ENCODE results near the gene FREM1. TPM values are rescaled to one million over a fixed set of nuclear protein-coding genes. Genes with fewer than 3 reads are reported as not detected.

FREM1 gene
- total and polyA plus RNA-seq, 2 of the 13 experiments (the other 11 are each of a cell fraction or from before 2014, with no cell fraction given): 64.3 to 202 TPM

DNA sequence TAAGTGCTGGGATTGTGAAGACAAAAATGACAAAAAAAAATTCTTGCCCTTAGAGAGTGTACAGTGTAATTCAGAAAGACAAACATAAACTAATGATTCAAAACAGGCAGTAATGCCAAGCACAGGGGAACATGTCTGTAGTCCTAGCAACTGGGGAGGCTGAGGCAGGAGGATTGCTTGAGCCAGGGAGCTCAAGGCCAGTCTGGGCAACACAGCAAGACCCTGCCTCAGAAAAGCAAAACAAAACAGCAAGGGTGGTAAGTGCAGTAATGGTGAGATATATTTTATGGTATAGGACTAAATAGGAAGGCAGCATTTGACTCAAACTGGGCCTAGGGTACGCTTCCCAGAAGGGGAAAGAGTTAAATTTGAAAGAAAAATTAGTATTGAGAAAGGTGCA is 18.9 kb downstream of the FREM1 start:
- H3K4me1 ChIP-seq (ENCODE audit: insufficient read depth, low read length): peaks cover 85% of the 10 kb centered on the region
- ChIA-PET CTCF (ENCODE audit: low intra/inter-chr PET ratio, low total read pairs) (no interaction called here), POLR2A (no interaction called here)
- no peaks in the 10 kb centered on the region for H3K9me3 ChIP-seq (ENCODE audit: low read length)
- no peak for DNase-seq (ENCODE audit: low spot score)
- peaks cover 8% of the 10 kb centered on the region for H3K79me2 ChIP-seq (ENCODE audit: insufficient read depth, low read length)
- in situ Hi-C loops (cut with HindIII; ENCODE audit: extremely low pct_ligation_motif_present, low pct_unique_long_range_greater_than_20kb) (no loop called here), intact Hi-C loops (cut with micrococcal nuclease; ENCODE audit: unreplicated experiment) (no loop called here)
- no peak for FAIRE-seq
- H3K27me3 ChIP-seq (ENCODE audit: control insufficient read depth in 1 of 2, insufficient read depth in 2 of 2, low read length in 2 of 2): no peaks in the 10 kb centered on the region
- no peak for ATAC-seq
- WGBS (ENCODE audit: low lambda C conversion rate): 17% methylated on average over 1 of the region's 1 CpG
- TF ChIP-seq ESRRA (CRISPR knock-in tag; IDR thresholded peaks at IDR 0.05; ENCODE audit: low read depth) (no peak), ZNF121 (CRISPR knock-in tag; IDR thresholded peaks at IDR 0.05) (peak; percentile 68), ZNF224 (CRISPR knock-in tag; IDR thresholded peaks at IDR 0.05) (no peak), KDM4B (CRISPR knock-in tag; IDR thresholded peaks at IDR 0.05) (no peak), REPIN1 (CRISPR knock-in tag; IDR thresholded peaks at IDR 0.05; ENCODE audit: borderline replicate concordance, low read depth) (no peak), ZNF761 (CRISPR knock-in tag; conservative IDR thresholded peaks at IDR 0.05) (no peak), ZNF652 (CRISPR knock-in tag; IDR thresholded peaks at IDR 0.05; ENCODE audit: borderline replicate concordance, low read depth) (0 out of 2 replicates have a peak, but pooled peaks have one; percentile 17)
- no peak overlapping the region for H3K4me2 ChIP-seq (ENCODE audit: low read depth, low read length)
- no peak overlapping the region for H3K9ac ChIP-seq (ENCODE audit: insufficient read depth, low read depth, low read length)
- no TSS peak for BruUV-seq (replicated peaks)
- H3K4me3 ChIP-seq (replicated peaks in 1 of 3; ENCODE audit: insufficient read depth in 1 of 3, low read depth in 2 of 3, low read length in 3 of 3): no peak overlapping the region
- H2AFZ ChIP-seq (ENCODE audit: low read length): no peak overlapping the region
- H4K20me1 ChIP-seq (ENCODE audit: insufficient read depth, low read length): no peaks in the 10 kb centered on the region
- H3K27ac ChIP-seq (ENCODE audit: extremely low read length, insufficient read depth, low read length): no peak overlapping the region
- no peaks in the 10 kb centered on the region for H3K36me3 ChIP-seq (replicated peaks in 1 of 2; ENCODE audit: control insufficient read depth in 1 of 2, insufficient read depth in 2 of 2, low read length in 2 of 2)

DNA sequence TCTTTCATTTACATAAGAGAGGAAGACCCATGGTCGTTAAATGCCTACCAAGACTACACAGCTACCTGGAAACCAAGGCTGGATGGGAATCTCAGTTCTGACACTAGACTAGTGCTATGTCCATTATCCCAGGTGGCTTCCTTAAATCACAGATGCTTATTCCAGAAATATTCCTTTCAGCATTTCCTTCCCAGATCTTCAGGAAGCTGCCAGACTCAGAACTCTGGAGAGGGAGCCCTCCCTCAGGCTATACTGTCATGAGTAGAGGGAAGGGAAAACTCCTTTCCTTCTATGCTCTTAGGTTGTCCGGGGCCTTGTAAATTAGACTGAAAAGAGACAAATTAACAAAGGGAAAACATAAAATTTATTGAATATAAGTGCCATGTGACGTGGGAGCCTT is 20.8 kb downstream of the FREM1 start:
- FAIRE-seq: no peak
- H3K79me2 ChIP-seq (ENCODE audit: insufficient read depth, low read length): peaks cover 10% of the 10 kb centered on the region
- in situ Hi-C loops (cut with HindIII; ENCODE audit: extremely low pct_ligation_motif_present, low pct_unique_long_range_greater_than_20kb) (no loop called here), intact Hi-C loops (cut with micrococcal nuclease; ENCODE audit: unreplicated experiment) (no loop called here)
- H3K4me1 ChIP-seq (ENCODE audit: insufficient read depth, low read length): peaks cover 70% of the 10 kb centered on the region
- H3K9ac ChIP-seq (ENCODE audit: insufficient read depth, low read depth, low read length): no peak overlapping the region
- no peak for ATAC-seq
- no peak overlapping the region for H3K4me2 ChIP-seq (ENCODE audit: low read depth, low read length)
- H4K20me1 ChIP-seq (ENCODE audit: insufficient read depth, low read length): no peaks in the 10 kb centered on the region
- DNase-seq (ENCODE audit: low spot score): no peak
- H3K27me3 ChIP-seq (ENCODE audit: control insufficient read depth in 1 of 2, insufficient read depth in 2 of 2, low read length in 2 of 2): no peaks in the 10 kb centered on the region
- ChIA-PET POLR2A (no interaction called here), CTCF (ENCODE audit: low intra/inter-chr PET ratio, low total read pairs) (no interaction called here)
- no peak overlapping the region for H2AFZ ChIP-seq (ENCODE audit: low read length)
- H3K27ac ChIP-seq (ENCODE audit: extremely low read length, insufficient read depth, low read length): no peak overlapping the region
- no peak overlapping the region for H3K4me3 ChIP-seq (replicated peaks in 1 of 3; ENCODE audit: insufficient read depth in 1 of 3, low read depth in 2 of 3, low read length in 3 of 3)
- WGBS (ENCODE audit: low lambda C conversion rate): 66% methylated on average over 3 of the region's 3 CpGs
- BruUV-seq (replicated peaks): no TSS peak
- no peaks in the 10 kb centered on the region for H3K36me3 ChIP-seq (replicated peaks in 1 of 2; ENCODE audit: control insufficient read depth in 1 of 2, insufficient read depth in 2 of 2, low read length in 2 of 2)
- no peaks in the 10 kb centered on the region for H3K9me3 ChIP-seq (ENCODE audit: low read length)
- no peak for TF ChIP-seq ZNF557 (CRISPR knock-in tag; IDR thresholded peaks at IDR 0.05)
- no peak for TF ChIP-seq MTF2 (CRISPR knock-in tag; IDR thresholded peaks at IDR 0.05; ENCODE audit: borderline replicate concordance)
- TF ChIP-seq NCOA1 (CRISPR knock-in tag; IDR thresholded peaks at IDR 0.05): no peak
- TF ChIP-seq ZNF513 (CRISPR knock-in tag; conservative IDR thresholded peaks at IDR 0.05): no peak
- TF ChIP-seq U2AF1 (optimal IDR thresholded peaks at IDR 0.05; ENCODE audit: low read depth, low read length): no peak
- TF ChIP-seq HCFC1 (IDR thresholded peaks at IDR 0.05; ENCODE audit: low read depth, low read length): no peak
- no peak for TF ChIP-seq CENPX (CRISPR knock-in tag; IDR thresholded peaks at IDR 0.05)
- TF ChIP-seq KAT8 (CRISPR knock-in tag; IDR thresholded peaks at IDR 0.05): no peak
